Smooth muscle cell (in vitro differentiated cells): ENCODE measurements around the gene FAM114A1. TPM values are rescaled to one million over a fixed set of nuclear protein-coding genes. Genes with fewer than 3 reads are reported as not detected.

ENCODE experiments used
- DNase-seq: peaks from one replicate; lab custom pipeline; 2025; ENCODE audit not compliant: unreplicated experiment; lab: John Stamatoyannopoulos, UW
- H2AFZ ChIP-seq: fragments of 200-600 bp; sonication (generic); 2 replicates; pipeline ENCODE4 v1.6.0; 2016; ENCODE audit warnings: antibody characterized with exemption, low read depth, mild to moderate bottlenecking
- H3F3A ChIP-seq: fragments of 200-600 bp; sonication (generic); 2 replicates; pipeline ENCODE4 v1.6.0; 2017; ENCODE audit warnings: antibody characterized with exemption, low read depth
- H3K27ac ChIP-seq: fragments of 200-600 bp; sonication (generic); 2 replicates; pipeline ENCODE4 v1.5.1; 2016; ENCODE audit warnings: low read depth, mild to moderate bottlenecking
- H3K27me3 ChIP-seq: fragments of 200-600 bp; sonication (generic); 2 replicates; pipeline ENCODE4 v1.6.1; 2016; ENCODE audit warnings: low read depth, mild to moderate bottlenecking
- H3K36me3 ChIP-seq: fragments of 200-600 bp; sonication (generic); 2 replicates; pipeline ENCODE4 v1.5.1; 2016; ENCODE audit warnings: low read depth
- H3K4me1 ChIP-seq: fragments of 200-600 bp; sonication (generic); 2 replicates; pipeline ENCODE4 v1.5.1; 2016; ENCODE audit warnings: low read depth
- H3K4me2 ChIP-seq: fragments of 200-600 bp; sonication (generic); 2 replicates; pipeline ENCODE4 v1.6.0; 2016; ENCODE audit warnings: mild to moderate bottlenecking
- H3K4me3 ChIP-seq: fragments of 200-600 bp; sonication (generic); 2 replicates; pipeline ENCODE4 v1.5.1; 2016; ENCODE audit warnings: mild to moderate bottlenecking
- H3K79me2 ChIP-seq: fragments of 200-600 bp; sonication (generic); 2 replicates; pipeline ENCODE4 v1.6.0; 2016; ENCODE audit warnings: low read depth, mild to moderate bottlenecking
- H3K9ac ChIP-seq: fragments of 200-600 bp; sonication (generic); 2 replicates; pipeline ENCODE4 v1.6.0; 2016; ENCODE audit warnings: low read depth
- H3K9me3 ChIP-seq: fragments of 200-600 bp; sonication (generic); replicated peaks from 2 replicates; pipeline ENCODE4 v1.5.1; 2016; ENCODE audit warnings: low read depth
- H4K20me1 ChIP-seq: fragments of 200-600 bp; sonication (generic); 2 replicates; pipeline ENCODE4 v1.6.0; 2016; ENCODE audit warnings: low read depth
- WGBS: methylation state at CpG from one replicate; pipeline ENCODE4 v1.1.7; 2016; ENCODE audit warnings: low lambda C conversion rate; 5-methylcytosine and 5-hydroxymethylcytosine counted together
- polyA plus RNA-seq: library from polyadenylated mRNA; unstranded; fragments of >200 nt; fragmentation: Nextera tagmentation; extraction: Ambion mirVana; gene quantifications from 2 replicates; pipeline ENCODE4 v1.2.1, GENCODE V29; 2016
- total RNA-seq: library from RNA; depleted of rRNA; stranded (reverse); fragments of >200 nt; gene quantifications from 2 replicates; pipeline ENCODE4 v1.2.3, GENCODE V29; 2014
- TF ChIP-seq, protein P1 (sequence below): fragments of 200-600 bp; sonication (generic); IDR thresholded peaks from 2 replicates; pipeline ENCODE4 v1.5.1; 2017; ENCODE audit warnings: borderline replicate concordance, mild to moderate bottlenecking, antibody characterized with exemption; ENCODE audit not compliant: insufficient read depth, poor library complexity, severe bottlenecking

The FAM114A1 gene
- total and polyA plus RNA-seq, 2 experiments from 2014 or later: 213 to 226 TPM

DNA sequence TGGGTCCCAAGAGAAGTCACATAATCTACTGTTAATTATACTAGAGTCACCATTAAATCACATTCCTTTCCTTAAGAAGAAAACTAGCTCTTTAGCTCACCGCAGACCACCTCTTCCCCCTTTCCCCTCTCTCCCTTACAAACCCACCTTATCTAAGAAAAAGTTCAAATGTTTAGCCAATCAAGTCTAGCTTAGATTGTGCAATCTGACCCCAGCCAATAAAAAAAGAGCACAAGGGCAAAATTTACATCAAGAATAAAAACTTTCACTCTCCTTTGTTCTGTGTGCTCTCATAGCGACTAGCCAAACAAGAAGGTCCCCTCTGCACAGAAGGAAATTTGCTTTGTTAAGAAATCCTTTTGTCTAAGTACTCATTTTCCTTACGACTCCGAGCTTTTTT, 88.4 kb downstream of the FAM114A1 start:
- TF ChIP-seq, protein P1, sequence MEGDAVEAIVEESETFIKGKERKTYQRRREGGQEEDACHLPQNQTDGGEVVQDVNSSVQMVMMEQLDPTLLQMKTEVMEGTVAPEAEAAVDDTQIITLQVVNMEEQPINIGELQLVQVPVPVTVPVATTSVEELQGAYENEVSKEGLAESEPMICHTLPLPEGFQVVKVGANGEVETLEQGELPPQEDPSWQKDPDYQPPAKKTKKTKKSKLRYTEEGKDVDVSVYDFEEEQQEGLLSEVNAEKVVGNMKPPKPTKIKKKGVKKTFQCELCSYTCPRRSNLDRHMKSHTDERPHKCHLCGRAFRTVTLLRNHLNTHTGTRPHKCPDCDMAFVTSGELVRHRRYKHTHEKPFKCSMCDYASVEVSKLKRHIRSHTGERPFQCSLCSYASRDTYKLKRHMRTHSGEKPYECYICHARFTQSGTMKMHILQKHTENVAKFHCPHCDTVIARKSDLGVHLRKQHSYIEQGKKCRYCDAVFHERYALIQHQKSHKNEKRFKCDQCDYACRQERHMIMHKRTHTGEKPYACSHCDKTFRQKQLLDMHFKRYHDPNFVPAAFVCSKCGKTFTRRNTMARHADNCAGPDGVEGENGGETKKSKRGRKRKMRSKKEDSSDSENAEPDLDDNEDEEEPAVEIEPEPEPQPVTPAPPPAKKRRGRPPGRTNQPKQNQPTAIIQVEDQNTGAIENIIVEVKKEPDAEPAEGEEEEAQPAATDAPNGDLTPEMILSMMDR: no peak

DNA sequence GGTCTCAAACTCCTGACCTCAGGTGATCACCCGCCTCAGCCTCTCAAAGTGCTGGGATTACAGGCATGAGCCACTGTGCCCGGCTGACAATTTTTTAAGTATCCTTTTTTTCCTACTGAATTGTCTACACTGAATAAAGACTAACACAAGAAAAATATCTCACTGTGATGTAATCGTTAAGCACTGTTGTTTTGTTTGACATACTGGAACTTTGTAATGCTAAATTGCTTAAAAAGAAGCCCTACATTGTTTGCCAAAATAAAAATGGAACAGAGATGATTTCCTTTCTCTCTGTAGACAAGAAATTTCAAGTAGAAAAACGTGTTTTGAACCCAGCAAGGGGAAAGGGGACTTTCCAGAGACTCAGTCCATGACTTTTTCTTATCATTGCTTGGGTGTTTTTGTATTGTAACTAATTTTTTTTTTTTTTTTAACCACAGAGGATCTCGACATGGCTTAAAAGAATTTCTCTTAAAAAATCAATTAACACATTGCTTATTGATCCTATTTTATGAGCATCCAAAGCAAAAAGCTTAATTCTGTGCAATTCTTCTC, 89.7 kb downstream of the FAM114A1 start:
- peak overlapping the region; percentile 24 for H2AFZ ChIP-seq
- TF ChIP-seq, protein P1: no peak
- H3K9ac ChIP-seq: no peak overlapping the region
- no peaks in the 10 kb centered on the region for H4K20me1 ChIP-seq
- H3K79me2 ChIP-seq: no peaks in the 10 kb centered on the region
- no peak overlapping the region for H3K4me3 ChIP-seq
- DNase-seq: no peak
- H3K27me3 ChIP-seq: no peaks in the 10 kb centered on the region
- peaks cover 12% of the 10 kb centered on the region for H3K4me1 ChIP-seq
- H3K9me3 ChIP-seq: no peaks in the 10 kb centered on the region
- peaks cover 6% of the 10 kb centered on the region for H3F3A ChIP-seq
- H3K36me3 ChIP-seq: no peaks in the 10 kb centered on the region
- H3K4me2 ChIP-seq: peak overlapping the region; percentile 0
- H3K27ac ChIP-seq: peak overlapping the region; percentile 72
- WGBS: 58% methylated on average over 5 of the region's 5 CpGs

More for the DNA sequence above, 88.4 kb downstream of the FAM114A1 start:
- Histone ChIP-seq H3F3A (peaks cover 6% of the 10 kb centered on the region), H3K27me3 (no peaks in the 10 kb centered on the region), H3K4me2 (no peak overlapping the region), H2AFZ (no peak overlapping the region), H3K27ac (no peak overlapping the region), H3K79me2 (no peaks in the 10 kb centered on the region), H3K4me3 (no peak overlapping the region), H3K36me3 (no peaks in the 10 kb centered on the region), H3K9ac (no peak overlapping the region), H3K9me3 (no peaks in the 10 kb centered on the region), H3K4me1 (peaks cover 12% of the 10 kb centered on the region), H4K20me1 (no peaks in the 10 kb centered on the region)
- no peak for DNase-seq
- 98% methylated on average over 4 of the region's 4 CpGs for WGBS

DNA sequence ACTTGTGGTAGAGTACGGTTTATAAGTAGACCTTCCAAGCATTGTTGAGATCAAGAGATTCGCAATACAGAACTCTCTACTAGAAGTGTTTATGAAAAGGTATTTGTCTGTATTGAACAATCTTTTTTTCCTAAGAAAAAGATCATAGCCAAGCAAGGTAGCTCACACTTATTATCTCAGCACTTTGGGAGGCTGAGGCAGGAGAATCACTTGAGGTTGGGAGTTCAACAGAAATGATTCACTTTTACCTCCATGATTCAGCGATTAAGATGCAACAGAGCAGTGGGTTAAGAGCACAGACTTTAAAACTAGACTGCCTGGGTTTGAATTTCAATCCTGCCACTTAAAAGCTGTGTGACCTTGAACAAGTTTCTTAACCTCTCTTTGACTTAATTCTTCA, 90.3 kb downstream of the FAM114A1 start:
- Histone ChIP-seq H3K4me2 (peak overlapping the region; percentile 19), H3F3A (peaks cover 6% of the 10 kb centered on the region), H2AFZ (no peak overlapping the region), H4K20me1 (no peaks in the 10 kb centered on the region), H3K36me3 (no peaks in the 10 kb centered on the region), H3K9me3 (no peaks in the 10 kb centered on the region), H3K4me1 (peaks cover 12% of the 10 kb centered on the region), H3K27ac (peak overlapping the region; percentile 72), H3K79me2 (no peaks in the 10 kb centered on the region), H3K4me3 (no peak overlapping the region), H3K27me3 (no peaks in the 10 kb centered on the region), H3K9ac (no peak overlapping the region)
- TF ChIP-seq, protein P1: no peak
- WGBS: 83% methylated on average over 3 of the region's 3 CpGs
- no peak for DNase-seq
